ENCODE measurements around the gene NFATC1. TPM values are rescaled to one million over a fixed set of nuclear protein-coding genes. Genes with fewer than 3 reads are reported as not detected.

Gene NFATC1
- 5.2 TPM for polyA plus RNA-seq (ENCODE audit: insufficient read length)
- long read RNA-seq, donor 1 = 0 reads
- long read RNA-seq, donor 2 = 0 reads
- long read RNA-seq, donor 3 = 0 reads
- long read RNA-seq, donor 4 = 0 reads
- long read RNA-seq, donor 5 = 0 reads
- long read RNA-seq, donor 6 = 0 reads
- long read RNA-seq, donor 7 = 0 reads
- long read RNA-seq, donor 8 = 0 reads

DNA sequence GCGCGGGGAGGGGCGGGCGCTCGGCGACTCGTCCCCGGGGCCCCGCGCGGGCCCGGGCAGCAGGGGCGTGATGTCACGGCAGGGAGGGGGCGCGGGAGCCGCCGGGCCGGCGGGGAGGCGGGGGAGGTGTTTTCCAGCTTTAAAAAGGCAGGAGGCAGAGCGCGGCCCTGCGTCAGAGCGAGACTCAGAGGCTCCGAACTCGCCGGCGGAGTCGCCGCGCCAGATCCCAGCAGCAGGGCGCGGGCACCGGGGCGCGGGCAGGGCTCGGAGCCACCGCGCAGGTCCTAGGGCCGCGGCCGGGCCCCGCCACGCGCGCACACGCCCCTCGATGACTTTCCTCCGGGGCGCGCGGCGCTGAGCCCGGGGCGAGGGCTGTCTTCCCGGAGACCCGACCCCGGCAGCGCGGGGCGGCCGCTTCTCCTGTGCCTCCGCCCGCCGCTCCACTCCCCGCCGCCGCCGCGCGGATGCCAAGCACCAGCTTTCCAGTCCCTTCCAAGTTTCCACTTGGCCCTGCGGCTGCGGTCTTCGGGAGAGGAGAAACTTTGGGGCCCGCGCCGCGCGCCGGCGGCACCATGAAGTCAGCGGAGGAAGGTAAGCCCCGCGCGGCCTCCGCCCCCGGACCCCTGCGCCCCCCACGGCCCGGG lies at the start of gene NFATC1:
TSS of gene NFATC1 (plus strand) at position 170 of the 644 bp plus-strand sequence. CDS start at position 465, 295 bp downstream.
- peak; percentile 71 for DNase-seq

DNA sequence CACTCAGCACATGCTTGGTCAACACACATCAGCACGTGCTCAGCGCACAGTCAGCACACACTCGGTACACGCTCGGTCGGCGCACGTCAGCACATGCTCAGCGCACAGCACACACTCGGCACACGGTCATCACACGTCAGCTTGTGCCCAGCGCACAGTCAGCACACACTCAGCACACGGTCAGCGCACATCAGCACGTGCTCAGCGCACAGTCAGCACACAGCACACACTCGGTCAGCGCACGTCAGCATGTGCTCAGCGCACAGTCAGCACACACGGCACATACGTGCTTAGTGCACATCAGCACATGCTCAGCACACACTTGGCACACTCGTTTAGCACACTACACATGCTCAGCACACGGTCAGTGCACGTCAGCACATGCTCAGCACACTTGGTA lies 49.7 kb upstream of the NFATC1 start:
- no peak for DNase-seq

DNA sequence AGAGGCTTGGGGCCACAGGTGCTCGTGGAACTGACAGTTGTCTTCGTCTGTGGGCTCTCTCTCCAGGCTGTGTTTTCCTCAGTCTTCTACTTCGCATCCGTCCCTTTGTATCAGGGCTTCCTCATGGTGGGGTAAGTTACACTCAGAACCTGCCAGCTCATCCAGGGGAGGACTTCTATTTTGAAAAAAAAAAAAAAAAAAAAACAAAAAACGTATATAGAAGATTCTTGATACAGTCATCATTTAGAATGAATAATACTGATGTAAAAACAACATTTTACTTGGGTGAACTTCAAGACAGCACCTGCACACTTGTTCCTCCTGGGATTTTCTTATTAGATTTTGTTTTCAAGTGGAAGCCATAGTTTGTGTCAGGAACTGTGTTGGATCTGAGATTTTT lies 47.7 kb upstream of the NFATC1 start:
- DNase-seq = no peak

DNA sequence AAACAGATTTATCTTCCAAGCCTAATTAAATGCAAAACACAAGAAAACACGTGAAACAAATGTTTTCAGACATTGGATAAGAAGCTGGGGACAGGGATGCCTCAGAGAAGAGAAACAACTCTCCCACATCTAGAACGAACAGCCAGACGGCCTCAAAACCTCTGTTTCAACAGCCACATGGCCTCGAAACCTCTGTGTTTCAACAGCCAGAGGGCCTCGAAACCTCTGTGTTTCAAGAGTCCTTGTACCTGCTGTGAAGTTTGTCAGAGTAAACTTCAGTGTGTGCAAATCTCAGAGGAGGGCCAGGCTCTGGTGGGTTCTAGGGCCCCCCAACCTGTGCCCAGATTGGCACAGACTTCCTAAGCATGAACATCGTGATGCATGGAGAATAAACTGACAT lies 43.3 kb upstream of the NFATC1 start:
- DNase-seq = no peak

DNA sequence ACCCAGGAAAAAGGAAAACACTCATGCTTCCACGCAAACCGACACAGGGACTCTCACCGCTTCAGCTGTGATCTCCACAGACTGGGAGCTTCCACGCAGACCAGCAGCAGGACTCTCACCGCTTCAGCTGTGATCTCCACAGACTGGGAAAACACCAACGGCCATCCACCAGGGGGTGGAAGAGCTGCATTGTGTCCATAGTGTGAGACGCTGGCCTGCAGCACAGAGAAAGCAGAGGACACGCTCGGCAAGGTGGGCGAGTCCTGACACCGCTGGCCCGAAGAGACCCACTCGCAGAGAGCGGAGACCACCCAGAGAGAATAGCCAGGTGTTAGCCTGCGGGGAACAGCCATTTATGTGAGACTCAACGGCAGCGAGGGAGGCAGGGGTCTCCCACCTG lies 42.5 kb upstream of the NFATC1 start:
- DNase-seq = peak; percentile 31

DNA sequence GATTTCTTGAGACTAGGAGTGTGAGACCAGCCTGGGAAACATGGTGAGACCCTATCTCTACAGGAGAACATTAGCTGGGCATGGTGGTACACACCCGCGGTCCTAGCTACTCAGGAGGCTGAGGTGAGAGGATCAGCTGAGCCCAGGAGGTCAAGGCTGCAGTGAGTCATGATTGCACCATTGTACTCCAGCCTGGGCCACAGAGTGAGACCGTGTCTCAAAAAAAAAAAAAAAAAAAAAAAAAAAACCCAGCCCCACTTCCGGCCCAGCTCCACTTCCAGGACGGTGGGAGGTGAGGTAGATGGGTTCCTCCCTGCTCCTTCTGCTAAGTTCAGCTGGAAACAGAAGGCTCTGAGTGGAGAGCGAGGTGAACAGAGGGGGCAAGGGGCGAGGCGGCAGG lies 41.4 kb upstream of the NFATC1 start:
- no peak for DNase-seq

DNA sequence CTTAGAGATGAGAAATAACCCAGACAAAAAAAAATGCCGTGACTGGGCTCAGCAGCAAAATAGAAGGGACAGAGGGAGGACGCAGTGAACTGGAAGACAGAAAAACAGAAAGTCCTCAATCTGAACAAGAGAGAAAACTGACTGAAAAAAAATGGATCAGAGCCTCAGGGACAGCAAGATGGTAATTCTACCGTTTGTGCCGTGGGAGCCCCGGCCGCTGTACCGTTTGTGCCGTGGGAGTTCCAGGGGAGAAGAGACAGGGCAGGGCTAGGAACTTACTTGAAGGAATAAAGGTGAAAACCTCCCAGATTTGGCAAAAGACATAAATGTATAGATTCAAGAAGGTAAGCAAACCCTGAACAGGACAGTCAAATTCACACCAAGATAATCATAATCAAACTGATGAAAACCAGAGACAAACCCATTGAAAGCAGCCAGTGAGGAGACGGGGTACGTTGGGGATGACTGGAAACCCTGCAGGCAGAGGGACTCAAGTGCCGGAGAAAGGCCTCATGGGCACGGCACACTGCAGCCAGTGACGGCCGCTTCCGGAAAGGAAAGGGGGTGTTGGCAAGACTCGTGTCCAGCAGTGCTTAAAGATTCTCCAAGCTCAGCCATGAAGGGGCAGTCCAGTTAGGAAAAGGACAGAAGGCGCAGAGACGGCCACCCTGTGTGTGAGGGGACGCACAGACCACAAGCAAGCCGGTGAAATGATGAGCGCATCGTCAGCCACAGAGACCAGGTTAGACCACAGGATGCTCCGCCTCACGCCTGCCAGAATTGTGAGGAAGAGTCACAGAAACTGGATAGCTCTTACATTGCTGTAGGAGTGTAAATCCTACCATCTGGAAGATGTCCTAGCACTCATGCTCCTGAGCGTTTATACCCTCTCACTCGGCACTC lies 40.0 kb upstream of the NFATC1 start:
- DNase-seq = no peak

DNA sequence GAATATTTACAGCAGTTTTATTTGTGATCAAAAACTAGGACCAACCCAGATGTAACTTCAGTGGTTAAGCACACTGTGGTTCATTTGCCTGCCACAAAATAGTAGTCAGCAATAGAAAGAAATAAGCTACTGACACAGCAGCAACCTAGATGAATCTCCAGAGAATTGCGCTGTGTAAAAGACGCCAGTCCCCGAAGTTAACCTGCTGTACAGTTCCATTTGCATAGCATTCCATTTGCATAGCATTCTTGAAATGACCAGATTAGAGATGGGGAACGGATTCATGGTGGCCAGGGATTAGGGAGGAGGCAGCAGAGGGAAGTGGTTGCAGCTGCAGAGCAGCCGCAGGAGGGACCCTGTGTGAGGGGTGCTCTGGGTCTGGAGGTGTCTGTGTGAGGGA lies 39.3 kb upstream of the NFATC1 start:
- DNase-seq = no peak

DNA sequence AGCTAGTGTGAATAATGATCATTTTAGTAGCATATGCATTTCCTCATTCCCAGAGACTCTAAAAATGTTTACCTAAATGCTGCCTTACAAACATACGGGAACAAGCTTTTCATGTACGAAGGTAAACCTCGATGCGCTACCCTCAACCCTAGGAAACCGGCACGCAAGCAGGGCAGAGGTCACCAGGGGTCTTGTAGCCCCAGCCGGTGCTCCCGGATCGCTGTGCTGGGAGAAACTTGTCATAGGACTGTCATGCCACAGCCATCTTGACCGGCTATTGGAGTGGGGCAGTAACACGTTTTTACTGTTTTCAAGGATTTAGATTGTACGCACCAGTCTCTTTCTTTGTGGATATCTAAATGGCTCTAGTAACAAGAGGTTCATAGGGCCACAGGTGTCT lies 34.8 kb upstream of the NFATC1 start:
- no peak for DNase-seq

DNA sequence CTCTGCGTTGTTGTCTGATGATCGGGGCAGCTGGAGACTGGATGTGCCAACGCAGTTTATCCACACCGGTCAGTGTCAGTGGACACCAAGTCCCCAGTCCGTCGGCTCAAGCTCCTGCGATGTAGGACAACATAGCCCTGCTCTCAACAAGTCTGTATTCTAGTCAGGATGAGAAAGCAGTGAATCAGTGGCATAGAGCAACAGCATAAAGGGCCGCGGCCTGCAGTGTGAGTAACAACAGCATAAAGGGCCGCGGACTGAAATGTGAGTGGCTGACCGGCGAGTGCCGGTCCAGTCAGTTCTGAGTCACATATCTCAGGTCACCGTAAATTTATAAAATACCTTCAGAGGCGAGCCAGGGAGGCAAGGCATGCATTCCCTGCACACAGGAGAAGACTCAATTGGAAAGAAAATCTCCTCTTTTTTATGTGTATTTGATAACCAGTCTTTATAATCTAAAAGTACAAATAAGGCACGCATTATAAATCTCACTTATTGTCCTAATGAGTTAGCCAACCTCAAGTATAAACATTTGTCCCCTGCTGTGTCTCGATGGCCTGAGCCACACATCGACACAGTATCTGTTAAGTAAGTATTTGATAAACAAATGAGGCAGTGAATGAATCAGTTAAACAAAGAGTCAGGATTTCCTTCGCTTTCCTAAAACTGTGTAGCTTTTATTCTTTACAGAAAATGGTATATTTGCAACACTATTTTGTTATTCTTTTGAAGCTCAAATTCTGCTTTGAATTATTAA lies 33.8 kb upstream of the NFATC1 start:
- DNase-seq = no peak

DNA sequence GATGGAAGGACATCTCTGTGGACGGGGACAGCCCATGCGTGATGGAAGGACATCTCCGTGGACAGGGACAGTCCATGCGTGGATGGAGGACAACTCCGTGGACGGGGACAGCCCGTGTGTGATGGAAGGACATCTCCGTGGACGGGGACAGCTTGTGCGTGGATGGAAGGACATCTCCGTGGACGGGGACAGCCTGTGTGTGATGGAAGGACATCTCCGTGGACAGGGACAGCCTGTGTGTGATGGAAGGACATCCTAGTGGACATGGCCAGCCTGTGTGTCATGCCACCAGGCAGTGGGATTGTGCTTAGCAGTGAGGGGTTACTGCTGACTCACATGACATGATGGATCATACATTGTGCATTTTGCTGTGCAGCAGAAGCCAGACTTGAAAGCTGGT lies 30.0 kb upstream of the NFATC1 start:
- no peak for DNase-seq

DNA sequence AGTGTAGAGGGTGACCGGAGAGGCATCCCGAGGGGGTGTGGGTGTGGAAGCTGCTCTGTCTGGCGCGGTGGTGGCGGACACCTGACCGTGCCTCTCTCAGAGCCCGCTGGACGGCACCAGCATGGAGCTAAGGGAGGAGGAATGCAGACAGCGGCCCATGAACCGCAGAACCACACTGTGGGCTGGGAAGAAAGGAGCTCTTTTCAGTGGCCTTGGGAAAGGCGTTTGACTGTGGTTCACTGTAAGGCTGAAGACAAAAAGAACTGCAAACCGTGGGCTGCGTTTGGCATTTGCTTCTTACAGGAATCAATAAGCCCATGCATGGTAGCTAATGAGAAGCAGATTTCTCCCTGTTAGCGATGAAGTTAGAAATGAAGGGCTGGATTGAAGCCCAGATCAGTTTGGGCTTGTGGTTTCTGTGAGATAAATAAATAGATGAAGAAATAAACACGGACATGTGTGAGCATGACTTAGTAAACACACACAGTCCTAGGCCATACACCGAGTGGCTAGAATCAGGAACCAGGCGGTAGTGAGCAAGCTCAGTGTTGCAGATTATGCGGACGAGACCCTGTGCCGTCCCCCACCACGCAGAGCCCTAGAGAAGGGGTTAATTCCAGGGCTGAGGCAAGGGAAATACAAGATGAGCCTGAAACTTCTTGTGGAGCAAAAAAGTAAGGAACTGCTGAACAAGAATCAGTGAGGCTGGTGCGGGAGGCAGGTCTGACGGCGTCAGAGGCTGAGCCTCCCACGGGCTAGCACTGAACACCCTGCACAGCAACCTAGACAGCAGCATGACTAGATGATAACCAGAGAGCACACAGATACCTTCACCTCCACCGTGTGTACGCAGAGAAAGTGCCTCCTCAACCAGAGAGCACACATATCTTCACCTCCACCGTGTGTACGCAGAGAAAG lies 29.3 kb upstream of the NFATC1 start:
- DNase-seq = no peak

DNA sequence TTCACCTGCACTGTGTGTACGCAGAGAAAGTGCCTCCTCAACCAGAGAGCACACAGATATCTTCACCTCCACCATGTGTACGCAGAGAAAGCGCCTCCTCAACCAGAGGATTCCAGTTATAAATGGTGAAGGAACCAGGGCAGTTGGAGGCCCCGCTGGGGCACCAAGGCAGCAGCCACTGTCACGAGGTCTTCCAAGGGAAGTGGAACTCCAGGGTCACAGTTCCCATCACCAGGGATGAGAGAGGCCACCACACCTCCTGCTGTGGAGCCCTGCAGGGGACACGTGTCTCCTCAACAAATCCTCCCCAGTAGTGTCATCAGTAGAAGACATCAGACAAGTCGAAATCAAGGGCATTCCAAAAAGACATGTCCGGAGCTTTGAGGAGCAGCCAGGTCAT lies 28.2 kb upstream of the NFATC1 start:
- DNase-seq = no peak

DNA sequence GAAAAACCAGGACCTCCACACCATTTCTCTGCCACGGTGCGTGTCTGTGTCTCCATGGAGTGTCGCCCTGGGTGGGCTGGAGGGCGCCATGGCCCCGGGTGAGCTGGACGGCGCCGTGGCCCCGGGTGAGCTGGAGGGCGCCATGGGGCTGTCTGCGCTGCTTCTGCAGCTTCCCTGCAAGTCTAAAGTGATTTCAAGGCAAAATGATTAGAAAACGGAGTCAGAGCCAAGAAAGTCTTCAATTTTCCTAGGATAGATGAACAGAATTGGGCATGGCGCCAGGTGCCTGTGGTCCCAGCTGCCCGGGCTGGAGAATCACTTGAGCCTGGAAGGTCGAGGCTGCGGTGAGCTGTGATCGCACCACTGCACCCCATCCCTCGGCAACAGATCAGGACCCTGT lies 27.7 kb upstream of the NFATC1 start:
- DNase-seq = no peak

DNA sequence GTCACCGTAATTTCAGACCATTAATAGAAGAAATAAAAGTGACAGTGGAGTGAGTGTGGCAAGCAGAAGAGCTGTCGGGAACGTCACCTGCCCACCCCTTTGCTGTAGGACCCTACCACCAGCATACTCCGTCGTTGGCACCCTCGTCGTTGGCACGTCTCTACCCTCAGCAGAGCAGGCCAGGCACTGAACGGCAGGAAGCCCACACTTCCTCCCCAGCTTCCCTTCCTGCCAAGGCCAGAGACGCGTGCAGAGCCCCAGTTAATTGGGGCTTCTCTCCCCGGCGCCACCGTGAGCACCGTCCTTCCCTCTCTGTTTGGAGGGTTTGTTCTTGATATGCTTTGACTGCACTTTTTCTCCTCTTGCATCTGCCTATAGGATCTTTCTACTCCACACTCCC lies 27.0 kb upstream of the NFATC1 start:
- DNase-seq = no peak

DNA sequence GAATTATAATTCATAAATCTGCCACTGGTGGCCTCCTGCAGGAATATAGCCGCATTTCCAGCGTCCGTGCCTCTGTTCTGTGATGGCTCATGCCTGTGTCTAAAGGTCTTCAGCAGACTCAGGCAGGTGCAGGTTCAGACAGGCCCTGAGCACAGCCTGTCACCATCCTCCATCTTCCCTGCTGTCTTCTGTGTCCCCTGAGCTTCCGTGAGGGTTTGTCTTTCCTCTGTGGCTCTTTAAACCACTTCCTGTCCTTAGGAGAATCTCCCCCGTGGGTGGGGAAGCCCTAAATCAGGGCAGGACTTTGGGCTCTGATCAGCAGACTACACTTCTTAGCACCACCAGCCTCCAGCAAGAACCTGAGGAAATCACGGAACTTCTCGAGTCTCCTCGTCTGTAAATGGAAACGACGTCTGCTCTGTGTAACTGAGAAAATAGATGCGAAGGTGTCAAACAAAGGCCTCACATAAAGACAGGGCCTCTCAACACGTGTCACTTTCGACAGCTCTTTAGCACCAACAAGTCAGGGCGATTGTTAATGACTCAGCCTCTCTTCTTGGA lies 24.1 kb upstream of the NFATC1 start:
- DNase-seq = no peak

DNA sequence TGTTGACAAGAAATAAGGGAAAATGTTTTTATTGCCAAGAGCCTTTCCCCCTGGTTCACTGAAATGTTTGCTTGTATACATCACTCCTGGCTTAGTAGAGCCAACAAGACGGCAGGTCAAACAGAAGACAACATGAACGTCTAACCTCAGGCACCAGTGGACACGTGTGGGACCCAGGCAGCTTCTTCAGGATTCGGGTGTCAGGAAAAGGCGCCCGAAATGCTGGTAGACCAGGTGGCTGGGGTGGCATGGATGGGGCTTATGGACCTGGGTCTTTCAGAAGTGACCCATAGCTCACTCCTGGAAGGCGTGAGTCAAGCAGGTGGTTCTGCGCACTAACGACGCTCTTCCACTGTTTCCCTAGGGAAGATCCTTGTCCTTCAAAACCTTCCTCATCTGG lies 23.3 kb upstream of the NFATC1 start:
- DNase-seq = no peak

DNA sequence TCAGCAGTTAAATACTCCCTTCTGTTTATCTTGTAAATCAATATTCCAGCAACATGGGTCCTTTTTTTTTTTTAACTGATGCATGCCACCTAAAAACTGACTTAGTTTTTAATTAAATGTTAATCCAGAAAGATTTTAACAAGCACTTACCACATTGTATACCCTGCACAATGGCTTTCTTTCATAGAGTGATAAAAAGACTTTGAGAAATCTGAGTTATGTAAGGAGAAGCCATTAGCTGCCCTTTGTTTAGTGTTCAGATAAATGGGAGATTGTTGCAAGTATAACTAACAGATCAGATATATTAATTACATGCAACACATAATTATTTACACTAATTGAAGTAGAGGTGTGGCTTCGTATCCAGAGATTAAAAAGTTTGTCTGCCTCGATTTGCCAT lies 22.7 kb upstream of the NFATC1 start:
- DNase-seq = no peak

DNA sequence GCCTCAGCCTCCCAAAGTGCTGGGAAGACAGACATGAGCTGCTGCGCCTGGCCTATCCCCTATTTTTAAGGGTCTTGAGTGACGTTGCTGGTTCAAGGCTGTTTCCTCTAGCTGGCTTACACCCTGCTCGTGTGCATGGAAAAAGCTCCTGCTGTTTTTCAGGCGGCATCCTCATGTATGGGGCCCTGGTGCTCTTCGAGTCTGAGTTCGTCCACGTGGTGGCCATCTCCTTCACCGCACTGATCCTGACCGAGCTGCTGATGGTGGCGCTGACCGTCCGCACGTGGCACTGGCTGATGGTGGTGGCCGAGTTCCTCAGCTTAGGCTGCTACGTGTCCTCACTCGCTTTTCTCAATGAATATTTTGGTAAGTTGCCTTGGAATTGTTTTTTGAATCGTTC lies 22.0 kb upstream of the NFATC1 start:
- no peak for DNase-seq

DNA sequence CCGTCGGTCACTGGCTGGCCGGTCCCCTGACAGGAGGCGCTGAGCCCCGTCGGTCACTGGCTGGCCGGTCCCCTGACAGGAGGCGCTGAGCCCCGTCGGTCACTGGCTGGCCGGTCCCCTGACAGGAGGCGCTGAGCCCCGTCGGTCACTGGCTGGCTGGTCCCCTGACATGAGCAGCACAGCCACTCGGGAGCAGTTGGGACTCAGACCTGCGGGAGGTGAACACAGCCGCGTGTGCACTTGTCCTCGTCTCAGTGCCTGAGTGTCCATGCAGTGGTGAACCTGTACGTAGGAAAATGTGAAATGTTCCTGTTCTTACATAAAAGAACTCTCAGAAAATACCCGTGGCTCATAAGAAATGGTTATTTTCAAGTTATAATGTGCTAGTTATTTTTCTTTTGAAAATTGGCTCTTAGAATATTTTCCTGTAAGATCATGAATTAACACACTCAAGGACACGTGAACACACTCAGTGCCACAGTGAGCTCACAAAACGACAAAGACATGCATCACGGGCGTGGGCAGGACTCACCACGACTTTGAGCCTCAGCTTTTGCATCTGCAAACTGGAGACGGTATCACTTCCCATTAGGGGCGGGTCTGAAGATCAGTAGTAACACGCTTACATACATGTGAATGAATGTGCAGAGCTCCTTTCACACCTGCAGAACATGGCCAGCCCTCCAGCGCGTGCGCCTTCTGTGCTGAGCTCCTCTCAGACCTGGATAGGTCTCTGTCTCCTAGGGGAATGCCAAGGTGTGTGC lies 21.1 kb upstream of the NFATC1 start:
- DNase-seq = no peak
